Astrocyte (in vitro differentiated cells and primary cell): ENCODE results near the gene MKNK1. TPM values are rescaled to one million over a fixed set of nuclear protein-coding genes. Genes with fewer than 3 reads are reported as not detected.
A peak's percentile ranks its signal among the peaks of the same experiment; 100 is the strongest.

Experiments
- DNase-seq: peaks from one replicate; pipeline ENCODE4 v3.0.0-alpha.2; 2010; ENCODE audit warnings: low read depth
- FAIRE-seq: peaks from 2 replicates; lab custom pipeline; 2011; peaks lifted over from hg19 to GRCh38; lab: Jason Lieb, UNC
- H2AFZ ChIP-seq: 2 replicates; pipeline ENCODE4 v1.6.0; 2012; ENCODE audit warnings: low read depth, low read length, inconsistent platforms
- H3K27ac ChIP-seq: 2 replicates; pipeline ENCODE4 v1.5.1; 2011; ENCODE audit warnings: low read depth, low read length, inconsistent platforms
- H3K27me3 ChIP-seq: 2 replicates; pipeline ENCODE4 v1.6.0; 2011; ENCODE audit warnings: low read length, inconsistent platforms; ENCODE audit not compliant: insufficient read depth
- H3K36me3 ChIP-seq: 2 replicates; pipeline ENCODE4 v1.5.1; 2011; ENCODE audit warnings: low read length, inconsistent platforms; ENCODE audit not compliant: insufficient read depth
- H3K4me1 ChIP-seq: 2 replicates; pipeline ENCODE4 v1.5.1; 2011; ENCODE audit warnings: low read length, inconsistent platforms; ENCODE audit not compliant: insufficient read depth
- H3K4me2 ChIP-seq: 2 replicates; pipeline ENCODE4 v1.6.0; 2012; ENCODE audit warnings: low read length, inconsistent platforms
- H3K4me3 ChIP-seq: 2 replicates; pipeline ENCODE4 v1.5.1; 2011; ENCODE audit warnings: low read depth, mild to moderate bottlenecking, low read length, inconsistent platforms; ENCODE audit not compliant: insufficient read depth
- H3K79me2 ChIP-seq: 2 replicates; pipeline ENCODE4 v1.6.0; 2012; ENCODE audit warnings: mild to moderate bottlenecking, low read length, inconsistent platforms; ENCODE audit not compliant: insufficient read depth
- H3K9ac ChIP-seq: 2 replicates; pipeline ENCODE4 v1.6.0; 2012; ENCODE audit warnings: mild to moderate bottlenecking, low read length, inconsistent platforms
- H3K9me3 ChIP-seq: 2 replicates; pipeline ENCODE4 v1.5.1; 2012; ENCODE audit warnings: low read depth, mild to moderate bottlenecking, low read length, inconsistent platforms; ENCODE audit not compliant: insufficient read depth
- H4K20me1 ChIP-seq: 2 replicates; pipeline ENCODE4 v1.6.0; 2012; ENCODE audit warnings: low read length, inconsistent platforms; ENCODE audit not compliant: insufficient read depth
- H3K27ac Mint-ChIP-seq: one replicate; pipeline ENCODE4 v1.8.0; 2021; ENCODE audit warnings: mild to moderate bottlenecking, mixed read lengths; ENCODE audit not compliant: unreplicated experiment
- H3K27me3 Mint-ChIP-seq: one replicate; pipeline ENCODE4 v1.8.0; 2021; ENCODE audit warnings: low read depth, mixed read lengths; ENCODE audit not compliant: unreplicated experiment
- H3K36me3 Mint-ChIP-seq: one replicate; pipeline ENCODE4 v1.8.0; 2021; ENCODE audit warnings: low read depth, mixed read lengths; ENCODE audit not compliant: unreplicated experiment
- H3K4me1 Mint-ChIP-seq: one replicate; pipeline ENCODE4 v1.8.0; 2021; ENCODE audit warnings: low read depth, mixed read lengths; ENCODE audit not compliant: unreplicated experiment
- H3K4me3 Mint-ChIP-seq: one replicate; pipeline ENCODE4 v1.8.0; 2021; ENCODE audit warnings: mild to moderate bottlenecking, moderate library complexity, mixed read lengths; ENCODE audit not compliant: unreplicated experiment
- H3K9me3 Mint-ChIP-seq: one replicate; pipeline ENCODE4 v1.8.0; 2021; ENCODE audit warnings: mild to moderate bottlenecking, mixed read lengths; ENCODE audit not compliant: unreplicated experiment
- CTCF ChIP-seq: IDR thresholded peaks from 2 replicates; pipeline ENCODE4 v1.5.1; 2011; ENCODE audit warnings: low read depth, mild to moderate bottlenecking, inconsistent platforms, low read length, moderate library complexity; ENCODE audit not compliant: insufficient read depth
- EZH2 ChIP-seq: IDR thresholded peaks from 2 replicates; pipeline ENCODE4 v1.6.1; 2012; ENCODE audit warnings: mild to moderate bottlenecking, low read length, inconsistent platforms; ENCODE audit not compliant: insufficient read depth
- total RNA-seq: library from RNA; stranded (reverse); gene quantifications from 2 replicates; pipeline ENCODE4 v1.2.1, GENCODE V29; 2021

Gene MKNK1
- total RNA-seq, 1 donor from 2014 or later = 26.9 TPM

GRCh38 chr1:46617108-46617800, 13.2 kb upstream of the MKNK1 start:
- H3K4me3 Mint-ChIP-seq = peak overlapping the region; percentile 90
- H3K4me1 Mint-ChIP-seq = peaks cover 19% of the 10 kb centered on the region
- no peak for FAIRE-seq

GRCh38 chr1:46616277-46617107, 12.4 kb upstream of the MKNK1 start, which contains the start of gene MOB3C:
Gene MOB3C (minus strand): TSS chr1:46616811. CDS start chr1:46613321, 3,490 bp downstream.
- no peak for FAIRE-seq
- H4K20me1 ChIP-seq = peaks cover 19% of the 10 kb centered on the region
- H3K4me2 ChIP-seq = peak within 1 kb of the TSS; percentile 91
- no peaks in the 10 kb centered on the region for H3K36me3 ChIP-seq
- peak within 1 kb of the TSS; percentile 84 for H3K9ac ChIP-seq
- peaks cover 16% of the 10 kb centered on the region for H3K4me1 ChIP-seq
- peak within 1 kb of the TSS; percentile 42 for H3K27ac ChIP-seq
- H3K9me3 ChIP-seq = no peaks in the 10 kb centered on the region
- H3K4me3 ChIP-seq = peak within 1 kb of the TSS; percentile 87
- H3K27me3 ChIP-seq = no peaks in the 10 kb centered on the region
- H3K79me2 ChIP-seq = peaks cover 7% of the 10 kb centered on the region
- peaks cover 18% of the 10 kb centered on the region for H3K4me1 Mint-ChIP-seq
- H3K4me3 Mint-ChIP-seq = peak within 1 kb of the TSS; percentile 90
- peak within 1 kb of the TSS; percentile 97 for H2AFZ ChIP-seq
- H3K27ac Mint-ChIP-seq = peak within 1 kb of the TSS; percentile 66
- peaks cover 2% of the 10 kb centered on the region for H3K9me3 Mint-ChIP-seq
- H3K27me3 Mint-ChIP-seq = peaks cover 22% of the 10 kb centered on the region
- H3K36me3 Mint-ChIP-seq = peaks cover 5% of the 10 kb centered on the region
- DNase-seq = peak; percentile 73
- TF ChIP-seq CTCF = no peak
- no peak for TF ChIP-seq EZH2

More at GRCh38 chr1:46617108-46617800, 13.2 kb upstream of the MKNK1 start:
- Histone ChIP-seq H3K27me3 (no peaks in the 10 kb centered on the region), H3K27ac (peak overlapping the region; percentile 42), H3K4me3 (peak overlapping the region; percentile 87), H3K9me3 (no peaks in the 10 kb centered on the region), H4K20me1 (peaks cover 19% of the 10 kb centered on the region), H3K36me3 (no peaks in the 10 kb centered on the region), H3K9ac (peak overlapping the region; percentile 84), H2AFZ (peak overlapping the region; percentile 97), H3K4me2 (peak overlapping the region; percentile 91), H3K79me2 (peaks cover 7% of the 10 kb centered on the region), H3K4me1 (peaks cover 12% of the 10 kb centered on the region)
- peak overlapping the region; percentile 66 for H3K27ac Mint-ChIP-seq
- H3K9me3 Mint-ChIP-seq = peaks cover 2% of the 10 kb centered on the region
- H3K27me3 Mint-ChIP-seq = peaks cover 22% of the 10 kb centered on the region
- TF ChIP-seq CTCF = no peak
- no peak for TF ChIP-seq EZH2
- peaks cover 5% of the 10 kb centered on the region for H3K36me3 Mint-ChIP-seq
- no peak for DNase-seq
